Measurements from ENCODE around the gene FBN2. TPM values are rescaled to one million over a fixed set of nuclear protein-coding genes. Genes with fewer than 3 reads are reported as not detected.
A peak's percentile ranks its signal among the peaks of the same experiment; 100 is the strongest.

The FBN2 gene
- total RNA-seq, 2 experiments from 2014 or later = not detected

DNA sequence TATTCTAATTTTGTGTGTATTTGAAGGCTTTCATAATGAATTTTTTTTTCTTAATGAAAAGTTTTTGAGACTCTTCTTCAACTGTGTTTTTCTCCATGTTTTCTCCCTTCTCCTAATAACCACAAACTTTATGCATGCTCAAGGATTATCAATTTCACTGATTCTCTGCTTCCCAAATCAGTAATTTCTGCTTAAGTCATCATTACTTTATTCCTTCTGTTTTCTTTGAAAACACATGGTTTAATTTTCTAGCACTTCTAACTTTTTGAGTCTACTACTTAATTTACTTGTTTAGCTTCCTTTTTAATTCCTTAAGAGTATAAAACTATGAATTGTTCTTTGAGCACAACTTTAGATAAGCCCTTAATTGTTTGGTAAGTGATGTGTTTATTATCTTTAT lies 11.5 kb upstream of the FBN2 start:
- DNase-seq (no peak), ATAC-seq (no peak)
- ChIA-PET CTCF (no interaction called here), POLR2A (no interaction called here)
- Mint-ChIP-seq H3K4me1 (ENCODE audit: low read depth) (no peaks in the 10 kb centered on the region), H3K4me3 (no peak overlapping the region), H3K9me3 (ENCODE audit: insufficient read depth) (peaks cover 7% of the 10 kb centered on the region), H3K36me3 (ENCODE audit: low read depth) (no peaks in the 10 kb centered on the region), H3K27me3 (ENCODE audit: low read depth) (no peaks in the 10 kb centered on the region), H3K27ac (no peak overlapping the region)

DNA sequence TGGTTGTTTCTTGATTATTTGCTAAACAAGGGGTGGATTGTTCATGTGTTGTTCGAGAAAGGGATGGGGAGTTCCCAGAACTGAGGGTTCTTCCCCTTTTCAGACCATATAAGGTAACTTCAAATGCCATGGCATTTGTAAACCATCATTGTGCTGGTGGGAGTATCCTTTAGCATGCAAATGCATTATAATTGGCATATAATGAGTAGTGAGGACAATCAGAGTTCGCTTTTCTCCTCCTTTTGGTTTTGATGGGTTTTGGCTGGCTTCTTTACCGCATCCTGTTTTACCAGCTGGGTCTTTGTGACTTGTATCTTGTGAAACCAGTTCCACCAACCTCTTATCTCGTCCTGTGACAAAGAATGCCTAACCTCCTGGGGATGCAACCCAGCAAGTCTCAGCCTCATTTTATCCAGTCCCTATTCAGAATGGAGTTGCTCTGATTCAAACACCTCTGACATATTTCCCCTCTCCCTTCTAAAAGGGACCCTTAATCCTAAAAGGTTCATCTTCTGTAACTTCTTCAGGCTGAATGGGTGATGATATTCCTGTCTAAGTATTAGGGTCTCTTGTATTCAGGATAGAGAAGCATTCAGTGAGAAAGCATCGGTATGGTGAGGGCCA lies 8.7 kb upstream of the FBN2 start:
- H3K4me3 Mint-ChIP-seq = no peak overlapping the region
- no peak overlapping the region for H3K27ac Mint-ChIP-seq
- no peaks in the 10 kb centered on the region for H3K9me3 Mint-ChIP-seq (ENCODE audit: insufficient read depth)
- no peaks in the 10 kb centered on the region for H3K27me3 Mint-ChIP-seq (ENCODE audit: low read depth)
- ChIA-PET POLR2A (no interaction called here), CTCF (no interaction called here)
- DNase-seq = no peak
- no peak for ATAC-seq
- H3K36me3 Mint-ChIP-seq (ENCODE audit: low read depth) = no peaks in the 10 kb centered on the region
- H3K4me1 Mint-ChIP-seq (ENCODE audit: low read depth) = no peaks in the 10 kb centered on the region

DNA sequence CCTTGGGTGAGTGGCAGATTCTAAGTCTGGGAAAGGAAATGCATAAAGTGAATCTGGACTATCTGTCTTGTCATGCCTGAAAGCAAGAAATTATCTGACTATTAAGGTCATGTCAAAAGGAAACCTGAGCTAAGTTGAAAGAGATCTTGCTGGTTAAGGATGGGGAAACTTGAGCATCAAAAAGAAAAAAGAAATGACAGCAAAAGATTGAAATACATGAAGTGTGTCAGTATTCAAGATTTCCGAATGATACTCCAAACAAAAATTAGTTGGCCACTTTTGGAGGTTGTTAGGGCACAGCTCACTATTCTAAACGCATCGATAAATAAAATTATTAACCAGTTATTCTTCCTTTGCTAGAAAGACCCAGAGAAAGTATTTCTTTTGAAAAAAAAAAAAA lies 3.3 kb upstream of the FBN2 start:
- no peaks in the 10 kb centered on the region for H3K9me3 Mint-ChIP-seq (ENCODE audit: insufficient read depth)
- H3K4me3 Mint-ChIP-seq = no peak overlapping the region
- H3K27me3 Mint-ChIP-seq (ENCODE audit: low read depth) = peaks cover 15% of the 10 kb centered on the region
- ChIA-PET POLR2A (no interaction called here), CTCF (no interaction called here)
- no peak overlapping the region for H3K27ac Mint-ChIP-seq
- no peak for ATAC-seq
- H3K36me3 Mint-ChIP-seq (ENCODE audit: low read depth) = no peaks in the 10 kb centered on the region
- peaks cover 1% of the 10 kb centered on the region for H3K4me1 Mint-ChIP-seq (ENCODE audit: low read depth)
- no peak for DNase-seq

DNA sequence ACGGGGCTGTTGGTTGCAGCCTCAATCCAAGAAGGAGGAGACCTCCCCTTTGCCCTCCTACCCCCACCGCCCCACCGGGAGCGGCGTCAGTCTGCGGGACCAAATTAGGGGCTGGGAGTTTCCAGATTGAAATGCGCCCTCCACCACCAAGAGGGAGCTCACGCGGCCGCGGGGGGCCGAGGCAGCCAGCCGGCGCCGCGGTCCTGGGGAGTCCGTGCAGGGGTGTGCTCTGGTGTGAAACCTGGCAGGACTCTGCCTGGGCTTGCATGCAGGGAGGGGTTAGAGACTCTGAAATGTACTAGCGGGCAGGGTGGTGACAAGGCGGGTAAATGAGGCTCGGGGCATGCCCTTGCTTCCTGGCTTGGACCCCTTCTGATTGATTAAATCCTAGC lies 989 bp upstream of the FBN2 start:
- H3K27ac Mint-ChIP-seq = no peak overlapping the region

DNA sequence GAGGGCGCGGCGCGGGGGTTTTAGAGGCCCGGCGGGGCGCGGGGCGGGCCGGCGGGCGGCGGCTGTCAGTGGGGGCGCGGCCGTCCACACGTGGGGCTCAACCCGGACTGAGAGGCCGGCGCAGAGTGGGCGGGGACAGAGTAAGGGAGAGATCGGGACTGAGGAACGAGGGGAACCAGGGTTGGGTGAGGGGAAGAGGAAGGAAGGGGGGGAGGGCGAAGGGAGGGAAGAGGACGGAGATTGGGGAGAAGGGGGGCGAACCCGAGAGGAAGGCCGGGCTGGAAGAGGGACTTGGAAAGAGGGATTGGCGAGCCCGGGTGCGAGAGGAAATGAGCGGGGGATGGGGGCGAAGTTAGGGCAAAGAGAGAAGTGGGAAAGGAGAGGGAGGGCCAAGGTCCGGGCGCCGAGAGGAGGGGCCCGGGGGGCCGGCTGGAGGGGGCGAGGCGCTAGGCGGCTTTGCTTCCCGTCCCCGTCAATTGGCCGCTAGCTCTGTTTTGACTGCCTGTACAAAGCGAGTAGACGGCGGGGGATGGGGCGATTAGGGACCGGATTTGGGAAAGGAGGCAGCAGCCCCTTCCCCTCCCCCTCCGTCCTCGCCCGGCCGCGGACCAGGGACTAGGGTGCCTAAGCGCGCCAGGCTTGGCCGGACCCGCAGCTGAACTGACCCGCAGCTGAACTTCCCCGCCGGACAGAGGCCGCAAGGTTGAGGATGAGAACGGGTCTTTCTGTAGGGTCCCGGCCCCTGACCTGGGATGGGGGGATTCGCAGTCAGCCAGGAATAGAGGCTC lies 399 bp upstream of the FBN2 start:
- no peak overlapping the region for H3K4me3 Mint-ChIP-seq
- H3K4me1 Mint-ChIP-seq (ENCODE audit: low read depth) = peaks cover 1% of the 10 kb centered on the region
- H3K9me3 Mint-ChIP-seq (ENCODE audit: insufficient read depth) = no peaks in the 10 kb centered on the region
- CTCF ChIA-PET = no interaction called here
- DNase-seq (no peak), ATAC-seq (no peak)
- peaks cover 19% of the 10 kb centered on the region for H3K27me3 Mint-ChIP-seq (ENCODE audit: low read depth)
- no peaks in the 10 kb centered on the region for H3K36me3 Mint-ChIP-seq (ENCODE audit: low read depth)
- H3K27ac Mint-ChIP-seq = no peak overlapping the region
- POLR2A ChIA-PET = no interaction called here

More for the DNA sequence above, 989 bp upstream of the FBN2 start:
- H3K27me3 Mint-ChIP-seq (ENCODE audit: low read depth) = peaks cover 19% of the 10 kb centered on the region
- no peak overlapping the region for H3K4me3 Mint-ChIP-seq
- ATAC-seq = no peak
- CTCF ChIA-PET = no interaction called here
- DNase-seq = no peak
- H3K4me1 Mint-ChIP-seq (ENCODE audit: low read depth) = peaks cover 1% of the 10 kb centered on the region
- no peaks in the 10 kb centered on the region for H3K9me3 Mint-ChIP-seq (ENCODE audit: insufficient read depth)
- H3K36me3 Mint-ChIP-seq (ENCODE audit: low read depth) = no peaks in the 10 kb centered on the region
- POLR2A ChIA-PET = no interaction called here

DNA sequence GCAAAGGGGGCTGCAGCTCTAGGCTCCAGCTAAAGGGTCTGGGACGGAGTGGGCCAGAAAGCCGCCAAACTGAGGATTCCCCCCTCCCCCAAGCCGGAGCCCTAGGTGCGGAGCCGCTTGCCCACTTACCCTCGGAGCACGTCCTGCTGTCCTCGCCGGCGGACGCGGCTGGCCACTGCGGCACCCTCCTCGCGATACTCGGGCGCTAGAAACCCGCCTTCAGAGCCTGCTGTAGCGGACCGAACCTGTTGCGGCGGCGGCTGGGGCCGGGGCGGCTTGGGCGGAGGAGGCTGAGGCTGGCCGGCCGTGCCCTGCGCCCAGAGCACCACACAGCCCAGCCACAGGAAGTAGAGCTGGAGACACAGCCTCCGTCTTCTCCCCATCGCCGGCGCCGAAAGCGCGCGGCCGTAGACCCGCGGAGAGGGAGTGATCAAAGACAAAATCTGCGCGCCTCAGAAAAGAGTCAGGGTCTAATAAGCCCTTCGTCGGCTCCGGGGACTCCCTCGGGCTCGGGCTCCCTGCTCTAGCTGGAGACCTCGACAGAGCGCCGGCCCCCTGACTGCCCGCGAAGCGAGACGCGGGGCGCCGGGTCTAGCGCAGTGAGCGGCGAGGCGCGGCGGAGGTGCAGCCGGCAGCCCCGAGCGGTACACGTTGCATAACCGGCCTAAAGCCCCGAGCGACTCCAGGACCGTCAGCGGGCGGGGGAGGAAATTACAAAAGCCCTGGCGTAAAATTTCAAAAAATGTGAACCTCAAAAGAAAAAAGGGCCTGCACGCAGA lies 635 bp downstream of the FBN2 start:
- Mint-ChIP-seq H3K4me1 (ENCODE audit: low read depth) (peaks cover 1% of the 10 kb centered on the region), H3K27me3 (ENCODE audit: low read depth) (peaks cover 19% of the 10 kb centered on the region), H3K36me3 (ENCODE audit: low read depth) (no peaks in the 10 kb centered on the region), H3K27ac (no peak overlapping the region), H3K4me3 (peak overlapping the region; percentile 15), H3K9me3 (ENCODE audit: insufficient read depth) (no peaks in the 10 kb centered on the region)
- POLR2A ChIA-PET = no interaction called here
- DNase-seq (no peak), ATAC-seq (no peak)
- CTCF ChIA-PET = no interaction called here

DNA sequence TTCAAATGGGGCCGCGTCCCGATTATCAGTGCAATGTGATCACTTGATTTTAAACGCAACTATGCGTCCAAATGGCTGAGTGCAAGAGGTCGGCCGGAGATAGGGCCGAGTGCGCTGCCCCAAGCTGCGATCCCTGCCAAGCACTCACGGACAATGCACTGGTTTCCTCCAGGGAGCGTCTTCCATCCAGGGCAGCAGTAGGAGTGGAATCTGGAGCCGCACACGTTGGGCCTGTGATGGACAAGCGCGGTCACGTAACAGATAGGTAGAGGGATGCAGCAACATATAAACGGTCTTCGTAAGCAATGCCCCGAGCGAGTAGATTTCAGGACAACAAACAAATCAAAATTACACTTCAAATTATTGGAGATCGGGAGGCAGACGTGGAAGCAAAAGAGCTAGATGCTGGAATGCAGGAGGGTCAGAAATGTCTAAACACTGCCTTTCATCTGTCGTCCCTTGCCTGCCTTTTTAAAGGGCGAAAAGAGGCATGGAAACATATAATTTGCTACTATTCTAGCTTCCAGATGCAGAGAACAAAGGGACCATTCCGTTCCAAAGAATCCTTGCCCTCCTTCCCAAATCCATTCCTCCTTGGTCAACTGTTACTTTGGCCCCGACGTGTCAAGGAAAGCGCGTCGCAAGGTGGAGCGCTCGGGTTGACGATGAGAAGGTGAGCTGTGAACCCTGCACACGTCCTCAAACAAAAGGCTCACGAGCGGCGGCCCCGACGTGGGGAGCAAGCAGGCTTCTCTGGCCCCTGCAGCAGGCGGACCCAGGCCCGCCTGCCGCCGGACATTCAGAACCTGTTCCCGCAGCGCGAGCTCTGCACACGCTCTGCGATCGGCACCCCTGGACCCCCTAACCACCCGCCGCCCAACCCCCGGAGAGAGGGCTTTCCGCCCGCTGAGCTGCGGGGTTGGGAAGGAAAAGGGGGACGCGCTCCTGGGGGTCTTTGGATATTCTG lies 1.5 kb downstream of the FBN2 start:
- Mint-ChIP-seq H3K4me1 (ENCODE audit: low read depth) (peaks cover 1% of the 10 kb centered on the region), H3K36me3 (ENCODE audit: low read depth) (no peaks in the 10 kb centered on the region), H3K27me3 (ENCODE audit: low read depth) (peaks cover 19% of the 10 kb centered on the region), H3K9me3 (ENCODE audit: insufficient read depth) (no peaks in the 10 kb centered on the region), H3K4me3 (no peak overlapping the region), H3K27ac (no peak overlapping the region)
- no peak for DNase-seq
- ChIA-PET CTCF (no interaction called here), POLR2A (no interaction called here)
- no peak for ATAC-seq

DNA sequence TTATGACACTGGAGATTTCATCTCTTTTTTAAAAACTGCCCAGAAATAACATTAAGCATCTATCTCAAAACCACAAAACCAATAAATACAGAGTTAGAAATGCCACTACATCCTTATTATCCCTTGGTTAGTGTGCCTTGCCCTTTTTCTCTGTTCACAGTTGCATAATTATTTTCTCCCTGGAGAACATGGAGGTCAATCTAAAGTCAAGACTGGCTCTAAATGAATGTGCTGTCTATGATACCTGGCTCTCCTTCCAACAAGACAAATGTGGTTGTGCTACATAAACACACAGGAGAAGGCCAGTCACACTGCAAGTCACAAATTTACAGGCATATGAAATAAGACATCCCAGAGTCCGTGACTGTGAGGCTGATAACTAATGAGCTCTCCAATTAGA lies 2.8 kb downstream of the FBN2 start:
- POLR2A ChIA-PET = no interaction called here
- no peak overlapping the region for H3K27ac Mint-ChIP-seq
- no peaks in the 10 kb centered on the region for H3K9me3 Mint-ChIP-seq (ENCODE audit: insufficient read depth)
- no peak for DNase-seq
- H3K4me1 Mint-ChIP-seq (ENCODE audit: low read depth) = peaks cover 1% of the 10 kb centered on the region
- CTCF ChIA-PET = no interaction called here
- ATAC-seq = no peak
- no peak overlapping the region for H3K4me3 Mint-ChIP-seq
- H3K36me3 Mint-ChIP-seq (ENCODE audit: low read depth) = no peaks in the 10 kb centered on the region
- H3K27me3 Mint-ChIP-seq (ENCODE audit: low read depth) = peaks cover 19% of the 10 kb centered on the region

DNA sequence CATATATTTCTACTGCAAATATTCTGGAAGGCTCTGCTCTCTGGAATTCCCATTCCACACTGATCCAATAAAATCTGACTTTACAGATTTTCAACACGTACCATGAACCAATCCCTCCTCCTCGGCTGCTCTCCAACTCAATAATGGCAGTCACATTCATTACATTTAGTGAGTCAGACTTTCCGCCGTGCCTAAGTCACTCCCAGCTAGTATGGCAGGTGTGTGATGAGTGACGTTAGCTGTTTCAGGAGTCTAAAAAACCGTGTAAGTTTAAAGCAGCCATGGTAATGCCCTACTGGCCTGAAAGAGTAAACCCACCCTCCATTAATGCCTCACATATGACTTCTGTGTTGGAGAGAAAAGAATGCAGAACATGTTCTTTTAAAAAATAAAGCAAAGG lies 3.3 kb downstream of the FBN2 start:
- Mint-ChIP-seq H3K4me3 (no peak overlapping the region), H3K4me1 (ENCODE audit: low read depth) (peaks cover 1% of the 10 kb centered on the region), H3K27ac (no peak overlapping the region), H3K27me3 (ENCODE audit: low read depth) (peaks cover 19% of the 10 kb centered on the region), H3K9me3 (ENCODE audit: insufficient read depth) (no peaks in the 10 kb centered on the region), H3K36me3 (ENCODE audit: low read depth) (no peaks in the 10 kb centered on the region)
- ChIA-PET CTCF (no interaction called here), POLR2A (no interaction called here)
- ATAC-seq = no peak
- DNase-seq = no peak

DNA sequence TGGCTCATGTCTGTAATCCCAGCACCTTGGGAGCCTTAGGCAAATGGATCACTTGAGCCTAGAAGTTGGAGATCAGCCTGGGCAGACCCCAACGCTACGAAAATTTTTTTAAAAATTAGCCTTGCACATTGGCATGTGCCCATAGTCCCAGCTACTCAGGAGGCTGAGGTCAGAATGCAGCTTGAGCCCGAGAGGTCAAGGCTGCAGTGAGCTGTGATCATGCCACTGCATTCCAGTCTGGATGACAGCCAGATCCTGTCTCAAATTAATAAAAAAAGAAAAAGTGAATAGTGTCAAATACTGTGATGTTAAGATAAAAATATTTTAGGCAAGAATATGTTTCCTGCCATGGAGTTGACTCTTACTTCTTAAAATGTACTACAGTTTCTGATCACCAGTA lies 5.3 kb downstream of the FBN2 start:
- POLR2A ChIA-PET = no interaction called here
- no peaks in the 10 kb centered on the region for H3K9me3 Mint-ChIP-seq (ENCODE audit: insufficient read depth)
- H3K27ac Mint-ChIP-seq = no peak overlapping the region
- peaks cover 9% of the 10 kb centered on the region for H3K27me3 Mint-ChIP-seq (ENCODE audit: low read depth)
- CTCF ChIA-PET = no interaction called here
- H3K4me3 Mint-ChIP-seq = no peak overlapping the region
- H3K36me3 Mint-ChIP-seq (ENCODE audit: low read depth) = no peaks in the 10 kb centered on the region
- no peak for DNase-seq
- no peak for ATAC-seq
- peaks cover under 1% of the 10 kb centered on the region for H3K4me1 Mint-ChIP-seq (ENCODE audit: low read depth)

DNA sequence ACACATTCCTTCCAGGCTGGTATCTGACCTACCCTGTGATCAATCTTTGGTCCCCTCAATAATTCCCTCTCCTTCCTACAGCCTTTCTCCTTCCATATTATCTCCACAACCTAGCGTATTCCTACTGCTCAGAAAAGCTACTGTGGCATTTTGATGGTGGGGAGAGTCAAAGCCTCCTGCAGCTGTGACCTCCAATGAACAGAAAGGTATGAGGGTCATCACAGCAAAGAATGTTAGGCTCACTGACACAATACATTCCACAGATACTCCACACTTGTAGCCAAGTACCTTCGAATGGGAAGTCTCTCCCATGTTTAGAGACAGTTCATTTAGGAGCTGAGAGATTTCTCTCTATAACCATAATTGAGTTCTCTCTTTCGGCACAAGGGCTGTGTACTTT lies 5.9 kb downstream of the FBN2 start:
- no peak for DNase-seq
- H3K9me3 Mint-ChIP-seq (ENCODE audit: insufficient read depth) = no peaks in the 10 kb centered on the region
- ChIA-PET POLR2A (no interaction called here), CTCF (no interaction called here)
- H3K4me1 Mint-ChIP-seq (ENCODE audit: low read depth) = no peaks in the 10 kb centered on the region
- no peak overlapping the region for H3K4me3 Mint-ChIP-seq
- ATAC-seq = no peak
- H3K27me3 Mint-ChIP-seq (ENCODE audit: low read depth) = peaks cover 8% of the 10 kb centered on the region
- H3K27ac Mint-ChIP-seq = no peak overlapping the region
- no peaks in the 10 kb centered on the region for H3K36me3 Mint-ChIP-seq (ENCODE audit: low read depth)
